Keratinocyte (primary cell): ENCODE measurements around the gene GRM7. TPM values are rescaled to one million over a fixed set of nuclear protein-coding genes. Genes with fewer than 3 reads are reported as not detected.

ENCODE experiments used
- DNase-seq: peaks from one replicate; pipeline ENCODE4 v3.0.0-alpha.2; 2011; ENCODE audit warnings: low read depth, missing footprints, low spot score
- FAIRE-seq: peaks from 2 replicates; lab custom pipeline; 2011; peaks lifted over from hg19 to GRCh38; lab: Jason Lieb, UNC
- H2AFZ ChIP-seq: 2 replicates; pipeline ENCODE4 v1.6.0; 2012; ENCODE audit warnings: low read length, control low read depth, inconsistent platforms; ENCODE audit not compliant: control insufficient read depth
- H3K27ac ChIP-seq: 2 replicates; pipeline ENCODE4 v1.5.1; 2011; ENCODE audit warnings: low read length; ENCODE audit not compliant: control insufficient read depth, insufficient read depth
- H3K27me3 ChIP-seq: 3 replicates; pipeline ENCODE4 v1.6.0; 2011; ENCODE audit warnings: low read length; ENCODE audit not compliant: control insufficient read depth, insufficient read depth; ENCODE audit errors: extremely low read depth
- H3K36me3 ChIP-seq, 2 experiments: 2 replicates in 1 of 2; 3 replicates in 1 of 2; pipeline ENCODE4 v1.5.1; 2011; ENCODE audit warnings: low read length in 2 of 2, mild to moderate bottlenecking in 1 of 2; ENCODE audit not compliant: control insufficient read depth in 2 of 2, insufficient read depth in 2 of 2; ENCODE audit errors: extremely low read depth in 1 of 2
- H3K4me1 ChIP-seq: 3 replicates; pipeline ENCODE4 v1.5.1; 2011; ENCODE audit warnings: low read length; ENCODE audit not compliant: control insufficient read depth, insufficient read depth; ENCODE audit errors: extremely low read depth
- H3K4me2 ChIP-seq: 3 replicates; pipeline ENCODE4 v1.6.0; 2011; ENCODE audit warnings: low read depth, low read length; ENCODE audit not compliant: control insufficient read depth, insufficient read depth; ENCODE audit errors: extremely low read depth
- H3K4me3 ChIP-seq, 3 experiments: fragments of 200-600 bp in 1 of 3; sonication (generic) in 1 of 3; 2 replicates in 2 of 3; 3 replicates in 1 of 3; pipeline ENCODE4 v1.5.1; 2011 to 2016; ENCODE audit warnings: low read length in 3 of 3, mild to moderate bottlenecking in 3 of 3, control low read depth in 2 of 3, inconsistent platforms in 1 of 3, low read depth in 1 of 3, mixed read lengths in 1 of 3, mixed run types in 1 of 3, moderate library complexity in 1 of 3; ENCODE audit not compliant: control insufficient read depth in 2 of 3, insufficient read depth in 2 of 3; ENCODE audit errors: extremely low read depth in 1 of 3
- H3K79me2 ChIP-seq: 2 replicates; pipeline ENCODE4 v1.6.0; 2012; ENCODE audit warnings: low read length; ENCODE audit not compliant: control insufficient read depth, insufficient read depth
- H3K9ac ChIP-seq: 3 replicates; pipeline ENCODE4 v1.6.0; 2011; ENCODE audit warnings: low read length; ENCODE audit not compliant: control insufficient read depth, insufficient read depth; ENCODE audit errors: extremely low read depth
- H3K9me1 ChIP-seq: 3 replicates; pipeline ENCODE4 v1.6.0; 2011; ENCODE audit warnings: low read length; ENCODE audit not compliant: control insufficient read depth, insufficient read depth; ENCODE audit errors: extremely low read depth
- H3K9me3 ChIP-seq: 2 replicates; pipeline ENCODE4 v1.5.1; 2012; ENCODE audit warnings: low read depth, low read length; ENCODE audit not compliant: control insufficient read depth
- H4K20me1 ChIP-seq: 3 replicates; pipeline ENCODE4 v1.6.0; 2011; ENCODE audit warnings: low read length; ENCODE audit not compliant: control insufficient read depth, insufficient read depth; ENCODE audit errors: extremely low read depth
- CTCF ChIP-seq, 3 experiments: IDR thresholded peaks in 1 of 3; conservative IDR thresholded peaks in 1 of 3; optimal IDR thresholded peaks in 1 of 3; 2 replicates in 2 of 3; 3 replicates in 1 of 3; pipeline versions ENCODE3 to v1.5.1; 2011; ENCODE audit warnings: low read length in 3 of 3, mild to moderate bottlenecking in 3 of 3, moderate library complexity in 2 of 3, control low read depth in 1 of 3, inconsistent platforms in 1 of 3; ENCODE audit not compliant: insufficient read depth in 2 of 3; ENCODE audit errors: extremely low read depth in 1 of 3
- EZH2 ChIP-seq: IDR thresholded peaks from one replicate; pipeline ENCODE4 v1.6.1; 2012; ENCODE audit warnings: inconsistent platforms, mild to moderate bottlenecking, low read length, moderate library complexity
- dilution Hi-C: fragments of 300-500 bp; cut with MboI; formaldehyde crosslinking; loops from one replicate; pipeline ENCODE4 v1.7.0; 2020; ENCODE audit warnings: low sequenced_read_pairs; ENCODE audit not compliant: extremely low pct_ligation_motif_present
- polyA plus RNA-seq, 5 experiments: library from polyadenylated mRNA; depleted of rRNA in 3 of 5; stranded (reverse) in 3 of 5; stranded (forward) in 1 of 5; unstranded in 1 of 5; fragments of >200 nt; gene quantifications; 1 replicate in 1 of 5; 2 replicates in 3 of 5; 3 replicates in 1 of 5; pipeline versions ENCODE4 v1.2.1 to v1.2.3, GENCODE V29; 2011 to 2012; ENCODE audit warnings: missing spikeins in 2 of 5, low read depth in 1 of 5, low replicate concordance in 1 of 5

GRM7 gene
- polyA plus RNA-seq, 1 donor (not counting 4 experiments of a cell fraction or from before 2014, with no cell fraction given), result not detected

- no peak overlapping the region for H3K9ac ChIP-seq
- H3K36me3 ChIP-seq, result no peaks in the 10 kb centered on the region
- TF ChIP-seq CTCF (optimal IDR thresholded peaks at IDR 0.05 in 1 of 3, IDR thresholded peaks at IDR 0.05 in 1 of 3, conservative IDR thresholded peaks at IDR 0.05 in 1 of 3; ENCODE audit: extremely low read depth in 1 of 3, insufficient read depth in 2 of 3, low read length in 3 of 3), result no peak
- TF ChIP-seq EZH2, result no peak
- H2AFZ ChIP-seq, result no peak overlapping the region
- H3K27ac ChIP-seq, result no peak overlapping the region
- H3K4me2 ChIP-seq, result no peak overlapping the region
- H3K79me2 ChIP-seq, result no peaks in the 10 kb centered on the region
- H3K4me3 ChIP-seq, result no peak overlapping the region
- dilution Hi-C loops, result no loop called here
- H3K9me1 ChIP-seq, result no peaks in the 10 kb centered on the region
- no peaks in the 10 kb centered on the region for H4K20me1 ChIP-seq
- no peaks in the 10 kb centered on the region for H3K4me1 ChIP-seq
- H3K27me3 ChIP-seq, result no peaks in the 10 kb centered on the region
- no peak for DNase-seq
- no peak for FAIRE-seq
- peaks cover 2% of the 10 kb centered on the region for H3K9me3 ChIP-seq
These were observed 712.4 kb downstream of the GRM7 start for GRCh38 chr3:7573330-7573729.

DNA sequence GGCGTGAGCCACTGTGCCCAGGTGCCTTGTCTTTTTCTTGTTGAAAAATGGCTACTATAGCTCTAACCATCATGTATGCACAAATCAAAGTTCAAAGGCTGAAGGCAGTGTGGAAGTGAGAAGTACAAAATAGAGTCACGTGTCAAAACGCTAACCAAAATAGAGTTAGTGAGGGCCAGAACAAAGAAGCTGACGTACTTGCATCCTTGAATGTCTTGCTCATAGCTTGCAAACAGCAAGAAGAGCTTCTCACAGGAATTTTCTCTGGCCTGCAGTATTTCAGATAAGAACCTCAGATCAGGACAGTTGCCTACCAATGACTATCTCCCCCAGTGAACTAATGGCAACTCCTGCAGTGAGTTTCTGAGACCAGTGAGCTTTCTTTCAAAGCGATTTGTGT, 713.5 kb downstream of the GRM7 start:
- H3K36me3 ChIP-seq, result no peaks in the 10 kb centered on the region
- no peaks in the 10 kb centered on the region for H3K79me2 ChIP-seq
- H3K9me1 ChIP-seq, result no peaks in the 10 kb centered on the region
- H3K9me3 ChIP-seq, result peaks cover 2% of the 10 kb centered on the region
- dilution Hi-C loops, result no loop called here
- no peak for DNase-seq
- H2AFZ ChIP-seq, result no peak overlapping the region
- H3K4me3 ChIP-seq, result no peak overlapping the region
- no peak for FAIRE-seq
- H4K20me1 ChIP-seq, result no peaks in the 10 kb centered on the region
- H3K9ac ChIP-seq, result no peak overlapping the region
- no peaks in the 10 kb centered on the region for H3K4me1 ChIP-seq
- no peak for TF ChIP-seq CTCF (optimal IDR thresholded peaks at IDR 0.05 in 1 of 3, IDR thresholded peaks at IDR 0.05 in 1 of 3, conservative IDR thresholded peaks at IDR 0.05 in 1 of 3; ENCODE audit: extremely low read depth in 1 of 3, insufficient read depth in 2 of 3, low read length in 3 of 3)
- TF ChIP-seq EZH2, result no peak
- H3K27me3 ChIP-seq, result no peaks in the 10 kb centered on the region
- H3K27ac ChIP-seq, result no peak overlapping the region
- H3K4me2 ChIP-seq, result no peak overlapping the region
